Keratinocyte (primary cell): ENCODE data around the gene NDUFS2. TPM values are rescaled to one million over a fixed set of nuclear protein-coding genes. Genes with fewer than 3 reads are reported as not detected.

Source experiments
- DNase-seq: peaks from one replicate; pipeline ENCODE4 v3.0.0-alpha.2; 2011; ENCODE audit warnings: low read depth, missing footprints, low spot score
- FAIRE-seq: peaks from 2 replicates; lab custom pipeline; 2011; peaks lifted over from hg19 to GRCh38; lab: Jason Lieb, UNC
- H2AFZ ChIP-seq: 2 replicates; pipeline ENCODE4 v1.6.0; 2012; ENCODE audit warnings: low read length, control low read depth, inconsistent platforms; ENCODE audit not compliant: control insufficient read depth
- H3K27ac ChIP-seq: 2 replicates; pipeline ENCODE4 v1.5.1; 2011; ENCODE audit warnings: low read length; ENCODE audit not compliant: control insufficient read depth, insufficient read depth
- H3K27me3 ChIP-seq: 3 replicates; pipeline ENCODE4 v1.6.0; 2011; ENCODE audit warnings: low read length; ENCODE audit not compliant: control insufficient read depth, insufficient read depth; ENCODE audit errors: extremely low read depth
- H3K36me3 ChIP-seq, 2 experiments: 2 replicates in 1 of 2; 3 replicates in 1 of 2; pipeline ENCODE4 v1.5.1; 2011; ENCODE audit warnings: low read length in 2 of 2, mild to moderate bottlenecking in 1 of 2; ENCODE audit not compliant: control insufficient read depth in 2 of 2, insufficient read depth in 2 of 2; ENCODE audit errors: extremely low read depth in 1 of 2
- H3K4me1 ChIP-seq: 3 replicates; pipeline ENCODE4 v1.5.1; 2011; ENCODE audit warnings: low read length; ENCODE audit not compliant: control insufficient read depth, insufficient read depth; ENCODE audit errors: extremely low read depth
- H3K4me2 ChIP-seq: 3 replicates; pipeline ENCODE4 v1.6.0; 2011; ENCODE audit warnings: low read depth, low read length; ENCODE audit not compliant: control insufficient read depth, insufficient read depth; ENCODE audit errors: extremely low read depth
- H3K4me3 ChIP-seq, 3 experiments: fragments of 200-600 bp in 1 of 3; sonication (generic) in 1 of 3; 2 replicates in 2 of 3; 3 replicates in 1 of 3; pipeline ENCODE4 v1.5.1; 2011 to 2016; ENCODE audit warnings: low read length in 3 of 3, mild to moderate bottlenecking in 3 of 3, control low read depth in 2 of 3, inconsistent platforms in 1 of 3, low read depth in 1 of 3, mixed read lengths in 1 of 3, mixed run types in 1 of 3, moderate library complexity in 1 of 3; ENCODE audit not compliant: control insufficient read depth in 2 of 3, insufficient read depth in 2 of 3; ENCODE audit errors: extremely low read depth in 1 of 3
- H3K79me2 ChIP-seq: 2 replicates; pipeline ENCODE4 v1.6.0; 2012; ENCODE audit warnings: low read length; ENCODE audit not compliant: control insufficient read depth, insufficient read depth
- H3K9ac ChIP-seq: 3 replicates; pipeline ENCODE4 v1.6.0; 2011; ENCODE audit warnings: low read length; ENCODE audit not compliant: control insufficient read depth, insufficient read depth; ENCODE audit errors: extremely low read depth
- H3K9me1 ChIP-seq: 3 replicates; pipeline ENCODE4 v1.6.0; 2011; ENCODE audit warnings: low read length; ENCODE audit not compliant: control insufficient read depth, insufficient read depth; ENCODE audit errors: extremely low read depth
- H3K9me3 ChIP-seq: 2 replicates; pipeline ENCODE4 v1.5.1; 2012; ENCODE audit warnings: low read depth, low read length; ENCODE audit not compliant: control insufficient read depth
- H4K20me1 ChIP-seq: 3 replicates; pipeline ENCODE4 v1.6.0; 2011; ENCODE audit warnings: low read length; ENCODE audit not compliant: control insufficient read depth, insufficient read depth; ENCODE audit errors: extremely low read depth
- CTCF ChIP-seq, 3 experiments: IDR thresholded peaks in 1 of 3; conservative IDR thresholded peaks in 1 of 3; optimal IDR thresholded peaks in 1 of 3; 2 replicates in 2 of 3; 3 replicates in 1 of 3; pipeline versions ENCODE3 to v1.5.1; 2011; ENCODE audit warnings: low read length in 3 of 3, mild to moderate bottlenecking in 3 of 3, moderate library complexity in 2 of 3, control low read depth in 1 of 3, inconsistent platforms in 1 of 3; ENCODE audit not compliant: insufficient read depth in 2 of 3; ENCODE audit errors: extremely low read depth in 1 of 3
- EZH2 ChIP-seq: IDR thresholded peaks from one replicate; pipeline ENCODE4 v1.6.1; 2012; ENCODE audit warnings: inconsistent platforms, mild to moderate bottlenecking, low read length, moderate library complexity
- dilution Hi-C: fragments of 300-500 bp; cut with MboI; formaldehyde crosslinking; loops from one replicate; pipeline ENCODE4 v1.7.0; 2020; ENCODE audit warnings: low sequenced_read_pairs; ENCODE audit not compliant: extremely low pct_ligation_motif_present
- polyA plus RNA-seq, 5 experiments: library from polyadenylated mRNA; depleted of rRNA in 3 of 5; stranded (reverse) in 3 of 5; stranded (forward) in 1 of 5; unstranded in 1 of 5; fragments of >200 nt; gene quantifications; 1 replicate in 1 of 5; 2 replicates in 3 of 5; 3 replicates in 1 of 5; pipeline versions ENCODE4 v1.2.1 to v1.2.3, GENCODE V29; 2011 to 2012; ENCODE audit warnings: missing spikeins in 2 of 5, low read depth in 1 of 5, low replicate concordance in 1 of 5

NDUFS2 gene
- polyA plus RNA-seq, 1 donor (not counting 4 experiments of a cell fraction or from before 2014, with no cell fraction given), result 136 TPM

- TF ChIP-seq CTCF (optimal IDR thresholded peaks at IDR 0.05 in 1 of 3, IDR thresholded peaks at IDR 0.05 in 1 of 3, conservative IDR thresholded peaks at IDR 0.05 in 1 of 3; ENCODE audit: extremely low read depth in 1 of 3, insufficient read depth in 2 of 3, low read length in 3 of 3), result no peak
- no peak for TF ChIP-seq EZH2
- no peak for DNase-seq
- H3K4me2 ChIP-seq, result no peak overlapping the region
- H3K79me2 ChIP-seq, result peaks cover 16% of the 10 kb centered on the region
- no peaks in the 10 kb centered on the region for H3K27me3 ChIP-seq
- peaks cover 8% of the 10 kb centered on the region for H3K4me1 ChIP-seq
- H3K9me1 ChIP-seq, result no peaks in the 10 kb centered on the region
- dilution Hi-C loops, result no loop called here
- no peak overlapping the region for H3K9ac ChIP-seq
- peaks cover 25 to 39% of the 10 kb centered on the region in 2 experiments for H3K36me3 ChIP-seq
- H4K20me1 ChIP-seq, result no peaks in the 10 kb centered on the region
- H3K4me3 ChIP-seq, result no peak overlapping the region
- no peaks in the 10 kb centered on the region for H3K9me3 ChIP-seq
- no peak for FAIRE-seq
- H2AFZ ChIP-seq, result no peak overlapping the region
- no peak overlapping the region for H3K27ac ChIP-seq
These were observed 29.8 kb upstream of the NDUFS2 start for GRCh38 chr1:161172349-161172748.

GRCh38 chr1:161172776-161173376 lies 29.3 kb upstream of the NDUFS2 start:
- H3K9me1 ChIP-seq, result no peaks in the 10 kb centered on the region
- H3K4me2 ChIP-seq, result no peak overlapping the region
- DNase-seq (no peak), FAIRE-seq (no peak)
- no peak overlapping the region for H2AFZ ChIP-seq
- dilution Hi-C loops, result no loop called here
- no peak overlapping the region for H3K4me3 ChIP-seq
- H3K9me3 ChIP-seq, result no peaks in the 10 kb centered on the region
- TF ChIP-seq EZH2, result no peak
- TF ChIP-seq CTCF (optimal IDR thresholded peaks at IDR 0.05 in 1 of 3, IDR thresholded peaks at IDR 0.05 in 1 of 3, conservative IDR thresholded peaks at IDR 0.05 in 1 of 3; ENCODE audit: extremely low read depth in 1 of 3, insufficient read depth in 2 of 3, low read length in 3 of 3), result no peak
- H4K20me1 ChIP-seq, result no peaks in the 10 kb centered on the region
- H3K9ac ChIP-seq, result no peak overlapping the region
- peaks cover 16% of the 10 kb centered on the region for H3K79me2 ChIP-seq
- H3K27ac ChIP-seq, result no peak overlapping the region
- H3K4me1 ChIP-seq, result peaks cover 13% of the 10 kb centered on the region
- H3K36me3 ChIP-seq, result peaks cover 25 to 39% of the 10 kb centered on the region in 2 experiments
- H3K27me3 ChIP-seq, result no peaks in the 10 kb centered on the region
